Body of pancreas (tissue), 4 donors: ENCODE data around the gene ABCC12. TPM values are rescaled to one million over a fixed set of nuclear protein-coding genes. Genes with fewer than 3 reads are reported as not detected.
"Not testable (repeated sequence)": the region's sequence is repeated elsewhere in the genome, so short reads cannot be mapped to it uniquely, and the experiment has no call there.

ENCODE experiments used
- ATAC-seq: fragments of 150-250 bp; one replicate; pipeline ENCODE4 v1.9.1; 2016
- DNase-seq, 4 donors: peaks; one replicate each; pipeline ENCODE4 v3.0.0-alpha.2; 2019
- H3K27ac ChIP-seq, 4 donors: fragments of 200-600 bp; sonication (generic); 1 replicate in 3 of 4; 2 replicates in 1 of 4; pipeline versions ENCODE4 v1.5.1 to v1.6.1; 2016 to 2019; ENCODE audit warnings: mild to moderate bottlenecking in 1 of 4, mixed read lengths in 1 of 4, moderate library complexity in 1 of 4
- H3K27me3 ChIP-seq, 2 donors: fragments of 200-600 bp; sonication (generic); one replicate each; pipeline ENCODE4 v1.6.0; 2016; ENCODE audit warnings: mild to moderate bottlenecking in 1 of 2
- H3K36me3 ChIP-seq, 2 donors: fragments of 200-600 bp; sonication (generic); replicated peaks in 1 of 2; 2 replicates each; pipeline ENCODE4 v1.5.1; 2016; ENCODE audit warnings: low read depth in 2 of 2; ENCODE audit not compliant: insufficient read depth in 1 of 2
- H3K4me1 ChIP-seq: fragments of 200-600 bp; sonication (generic); one replicate; pipeline ENCODE4 v1.6.0; 2016
- H3K4me3 ChIP-seq, 2 donors: fragments of 200-600 bp; sonication (generic); 1 replicate in 1 of 2; 2 replicates in 1 of 2; pipeline ENCODE4 v1.5.1; 2016 to 2019
- H3K9me3 ChIP-seq, 3 donors: fragments of 200-600 bp; sonication (generic); 1 replicate in 2 of 3; 2 replicates in 1 of 3; pipeline ENCODE4 v1.5.1; 2016
- CTCF ChIP-seq, 7 experiments: fragments of 450-650 bp in 4 of 7; fragments of 200-600 bp in 3 of 7; sonication (generic) in 3 of 7; IDR thresholded peaks; one replicate each; pipeline ENCODE4 v1.5.1; 2016 to 2019; ENCODE audit warnings: antibody characterized with exemption in 7 of 7
- POLR2A ChIP-seq, 3 donors: fragments of 450-650 bp; IDR thresholded peaks; one replicate each; pipeline ENCODE4 v1.6.1; 2016; ENCODE audit warnings: antibody characterized with exemption in 3 of 3, mild to moderate bottlenecking in 2 of 3
- WGBS, 2 donors: methylation state at CpG; one replicate each; pipeline ENCODE4 v1.1.5; 2017; 5-methylcytosine and 5-hydroxymethylcytosine counted together
- intact Hi-C: fragments of 100-400 bp; cut with DNase I; formaldehyde crosslinking; loops from one replicate; pipeline ENCODE4 v1.15.1; 2023
- total RNA-seq, 2 donors: library from RNA; depleted of rRNA; stranded (reverse); fragments of >200 nt; gene quantifications; one replicate each; pipeline ENCODE4 v1.1.0, GENCODE V29; 2016

The ABCC12 gene
- total RNA-seq, 2 donors from 2014 or later = not detected

DNA sequence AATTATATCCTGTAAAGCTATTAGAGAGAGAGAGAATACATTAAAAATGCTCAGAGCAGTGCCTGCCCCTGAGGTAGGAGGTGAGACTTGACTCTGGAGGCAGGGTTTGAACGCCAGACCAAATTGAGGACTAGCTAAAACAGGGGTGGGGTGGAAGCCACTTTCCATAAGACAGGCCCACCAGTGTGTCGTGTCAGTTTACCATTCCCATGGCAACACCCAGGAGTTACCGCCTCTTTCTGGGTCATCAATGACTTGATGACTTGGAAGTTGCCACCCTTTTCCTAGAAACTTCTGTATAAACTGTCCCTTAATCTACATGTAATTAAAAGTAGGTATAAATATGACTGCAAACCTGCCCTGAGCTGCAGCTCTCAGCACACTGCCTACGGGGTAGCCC is 32.0 kb upstream of the ABCC12 start:
- Histone ChIP-seq H3K27ac (no peak overlapping the region), H3K4me3 (no peak overlapping the region), H3K9me3 (no peaks in the 10 kb centered on the region), H3K36me3 (no peaks in the 10 kb centered on the region), H3K4me1 (no peaks in the 10 kb centered on the region), H3K27me3 (no peaks in the 10 kb centered on the region)
- intact Hi-C loops = no loop called here
- WGBS, 2 donors = 83 to 86% methylated on average over 4 of the region's 4 CpGs
- no peak for ATAC-seq
- TF ChIP-seq CTCF (IDR thresholded peaks at IDR 0.05) (no peak), POLR2A (IDR thresholded peaks at IDR 0.05) (no peak)
- DNase-seq = no peak

DNA sequence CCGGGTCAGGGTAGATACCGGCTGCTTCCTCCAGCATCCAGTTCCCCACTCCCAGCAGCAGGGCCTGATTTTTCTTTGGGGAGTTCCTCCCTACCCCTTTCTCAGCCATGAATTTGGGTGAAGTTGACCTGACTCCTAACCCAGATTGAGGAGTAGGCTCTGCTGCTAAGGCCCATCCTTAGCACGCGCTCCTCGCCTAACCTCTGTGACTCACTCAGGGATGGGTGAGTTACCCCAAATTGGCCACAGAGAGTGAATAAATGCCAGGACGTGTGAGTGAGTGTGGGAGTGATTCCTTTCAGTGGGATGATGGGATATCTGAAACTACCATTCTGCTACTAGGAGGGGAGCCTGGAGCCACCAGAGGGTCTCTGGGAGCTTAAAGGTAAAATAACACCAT is 28.9 kb upstream of the ABCC12 start:
- no peaks in the 10 kb centered on the region for H3K4me1 ChIP-seq
- no peaks in the 10 kb centered on the region for H3K36me3 ChIP-seq
- H3K4me3 ChIP-seq = no peak overlapping the region
- DNase-seq (no peak), ATAC-seq (no peak)
- intact Hi-C loops = no loop called here
- WGBS, 2 donors = 86 to 87% methylated on average over 6 of the region's 6 CpGs
- H3K27me3 ChIP-seq = no peaks in the 10 kb centered on the region
- no peaks in the 10 kb centered on the region for H3K9me3 ChIP-seq
- no peak overlapping the region for H3K27ac ChIP-seq
- no peak for TF ChIP-seq POLR2A (IDR thresholded peaks at IDR 0.05)
- TF ChIP-seq CTCF (IDR thresholded peaks at IDR 0.05) = no peak

DNA sequence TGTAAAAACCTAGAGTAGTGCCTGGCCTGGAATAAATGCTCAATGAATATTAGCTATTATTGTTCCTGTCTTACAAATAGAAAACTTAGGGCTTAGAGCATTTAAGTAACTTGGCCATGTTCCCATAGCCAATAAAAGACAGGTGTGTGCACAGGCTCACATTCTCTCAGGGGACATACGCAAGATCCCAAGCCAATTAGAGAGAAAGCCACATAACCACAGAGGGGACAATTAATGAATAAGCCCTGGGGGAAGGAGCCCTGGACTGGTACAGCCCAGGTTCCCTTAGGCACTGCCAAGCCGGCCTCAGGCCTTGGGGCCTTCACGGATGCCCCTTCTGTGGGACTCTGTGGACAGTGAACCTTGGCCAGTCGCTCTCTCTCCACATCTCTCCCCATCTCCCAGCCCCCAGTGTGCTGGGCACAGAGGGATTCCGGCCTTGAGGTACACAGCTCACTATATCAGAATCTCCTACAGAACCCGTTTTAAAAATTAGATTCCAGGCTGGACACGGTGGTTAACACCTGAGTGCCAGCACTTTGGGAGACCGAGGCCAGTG is 27.3 kb upstream of the ABCC12 start:
- no peaks in the 10 kb centered on the region for H3K9me3 ChIP-seq
- H3K36me3 ChIP-seq = no peaks in the 10 kb centered on the region
- TF ChIP-seq POLR2A (IDR thresholded peaks at IDR 0.05) (no peak), CTCF (IDR thresholded peaks at IDR 0.05) (no peak)
- no peak overlapping the region for H3K27ac ChIP-seq
- 65 to 70% methylated on average over 5 to 8 of the region's 8 CpGs for WGBS, 2 donors
- DNase-seq (no peak), ATAC-seq (no peak)
- intact Hi-C loops = no loop called here
- H3K4me1 ChIP-seq = no peaks in the 10 kb centered on the region
- H3K4me3 ChIP-seq = no peak overlapping the region
- no peaks in the 10 kb centered on the region for H3K27me3 ChIP-seq

GRCh38 chr16:48181746-48182520 is 26.1 kb upstream of the ABCC12 start:
- 81 to 82% methylated on average over 11 to 14 of the region's 14 CpGs for whole genome bisulfite sequencing, 2 donors
- H3K27ac ChIP-seq, H3K27me3 ChIP-seq, H3K36me3 ChIP-seq, ATAC-seq, H3K4me3 ChIP-seq, H3K9me3 ChIP-seq, intact Hi-C loops, H3K4me1 ChIP-seq, DNase-seq: not testable (repeated sequence)

GRCh38 chr16:48180868-48181480 is 25.2 kb upstream of the ABCC12 start:
- Histone ChIP-seq H3K4me3 (no peak overlapping the region), H3K27ac (no peak overlapping the region), H3K36me3 (no peaks in the 10 kb centered on the region), H3K27me3 (no peaks in the 10 kb centered on the region), H3K9me3 (no peaks in the 10 kb centered on the region), H3K4me1 (no peaks in the 10 kb centered on the region)
- ATAC-seq (no peak), DNase-seq (no peak)
- 78 to 81% methylated on average over 4 to 9 of the region's 9 CpGs for WGBS, 2 donors
- intact Hi-C loops = no loop called here
- no peak for TF ChIP-seq CTCF (IDR thresholded peaks at IDR 0.05)
- no peak for TF ChIP-seq POLR2A (IDR thresholded peaks at IDR 0.05)
